C4-2B (cell line): ENCODE results near the gene COL13A1.

Experiments
- H3K27ac ChIP-seq: fragments of 450-650 bp; 2 replicates; pipeline ENCODE4 v1.5.1; 2017
- ZFX ChIP-seq: fragments of 450-650 bp; IDR thresholded peaks from 2 replicates; pipeline ENCODE4 v1.6.1; 2017
- TF ChIP-seq, protein P1 (sequence below): fragments of 450-650 bp; conservative IDR thresholded peaks from 2 replicates; pipeline ENCODE4 v1.5.1; 2017; ENCODE audit warnings: mild to moderate bottlenecking

The COL13A1 gene

DNA sequence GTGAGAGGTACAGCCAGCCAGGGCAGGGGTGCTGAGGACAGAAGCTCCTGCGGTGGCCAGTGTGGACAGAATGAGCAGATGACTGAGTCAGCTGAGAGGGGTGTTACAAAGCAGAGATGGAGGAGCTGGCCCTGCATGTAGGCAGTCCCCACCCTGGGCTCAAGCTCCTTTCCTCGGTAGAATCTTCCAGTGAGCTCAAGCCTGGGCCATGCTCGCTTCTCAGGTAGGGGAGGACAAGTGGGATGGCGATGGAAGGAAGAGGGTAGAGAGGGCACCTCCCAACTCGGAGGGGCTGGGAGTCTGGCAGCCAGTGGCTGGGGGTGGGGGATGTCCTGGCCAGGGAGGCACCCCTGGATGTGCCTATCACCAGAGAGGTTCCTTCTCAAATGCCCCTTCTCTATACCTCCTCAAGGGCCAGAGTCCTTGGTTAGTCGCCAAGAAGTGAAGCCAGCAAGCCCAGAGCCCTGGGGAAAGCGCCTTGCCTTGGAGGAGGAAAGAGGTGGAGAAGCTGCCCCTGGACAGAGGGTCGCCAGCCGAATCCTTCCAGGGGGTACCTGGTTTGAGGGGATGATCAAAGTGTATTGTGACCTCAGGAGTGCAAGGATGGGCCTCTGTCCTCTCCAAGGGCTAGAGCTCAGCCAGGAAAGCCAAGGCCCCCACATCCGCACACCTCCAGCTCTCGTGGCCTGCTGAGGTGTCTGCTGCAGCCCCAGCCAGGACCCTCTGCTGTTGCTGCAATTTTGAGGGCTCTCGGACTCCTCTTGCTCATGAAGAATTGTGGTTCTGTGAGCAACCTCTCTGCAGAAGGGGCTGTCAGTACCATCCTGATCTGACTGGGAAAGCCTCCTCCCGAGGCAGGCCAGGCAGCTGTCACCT lies 162.4 kb downstream of the COL13A1 start:
- no peak for TF ChIP-seq ZFX
- no peak overlapping the region for H3K27ac ChIP-seq

DNA sequence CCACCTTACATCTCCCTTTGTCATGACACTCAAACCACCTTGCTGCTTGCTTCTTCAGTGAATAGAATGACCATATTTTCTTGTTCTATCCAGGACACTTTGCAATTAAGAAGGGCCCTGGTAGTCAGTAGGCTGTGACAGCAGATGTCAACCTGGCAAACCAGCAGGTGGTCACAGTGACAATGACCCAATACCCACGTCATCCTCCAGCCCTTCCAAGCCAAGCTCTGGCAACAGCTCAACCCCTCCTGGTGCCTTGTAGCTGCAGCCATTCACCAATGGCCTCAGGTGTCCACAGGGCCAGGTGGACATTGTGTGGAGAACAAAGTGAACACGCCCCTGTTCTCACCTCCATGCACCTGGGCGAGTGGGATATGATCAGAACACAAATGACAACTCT lies 163.4 kb downstream of the COL13A1 start:
- H3K27ac ChIP-seq, result no peak overlapping the region
- TF ChIP-seq, protein P1, sequence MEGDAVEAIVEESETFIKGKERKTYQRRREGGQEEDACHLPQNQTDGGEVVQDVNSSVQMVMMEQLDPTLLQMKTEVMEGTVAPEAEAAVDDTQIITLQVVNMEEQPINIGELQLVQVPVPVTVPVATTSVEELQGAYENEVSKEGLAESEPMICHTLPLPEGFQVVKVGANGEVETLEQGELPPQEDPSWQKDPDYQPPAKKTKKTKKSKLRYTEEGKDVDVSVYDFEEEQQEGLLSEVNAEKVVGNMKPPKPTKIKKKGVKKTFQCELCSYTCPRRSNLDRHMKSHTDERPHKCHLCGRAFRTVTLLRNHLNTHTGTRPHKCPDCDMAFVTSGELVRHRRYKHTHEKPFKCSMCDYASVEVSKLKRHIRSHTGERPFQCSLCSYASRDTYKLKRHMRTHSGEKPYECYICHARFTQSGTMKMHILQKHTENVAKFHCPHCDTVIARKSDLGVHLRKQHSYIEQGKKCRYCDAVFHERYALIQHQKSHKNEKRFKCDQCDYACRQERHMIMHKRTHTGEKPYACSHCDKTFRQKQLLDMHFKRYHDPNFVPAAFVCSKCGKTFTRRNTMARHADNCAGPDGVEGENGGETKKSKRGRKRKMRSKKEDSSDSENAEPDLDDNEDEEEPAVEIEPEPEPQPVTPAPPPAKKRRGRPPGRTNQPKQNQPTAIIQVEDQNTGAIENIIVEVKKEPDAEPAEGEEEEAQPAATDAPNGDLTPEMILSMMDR, result no peak
- no peak for TF ChIP-seq ZFX

DNA sequence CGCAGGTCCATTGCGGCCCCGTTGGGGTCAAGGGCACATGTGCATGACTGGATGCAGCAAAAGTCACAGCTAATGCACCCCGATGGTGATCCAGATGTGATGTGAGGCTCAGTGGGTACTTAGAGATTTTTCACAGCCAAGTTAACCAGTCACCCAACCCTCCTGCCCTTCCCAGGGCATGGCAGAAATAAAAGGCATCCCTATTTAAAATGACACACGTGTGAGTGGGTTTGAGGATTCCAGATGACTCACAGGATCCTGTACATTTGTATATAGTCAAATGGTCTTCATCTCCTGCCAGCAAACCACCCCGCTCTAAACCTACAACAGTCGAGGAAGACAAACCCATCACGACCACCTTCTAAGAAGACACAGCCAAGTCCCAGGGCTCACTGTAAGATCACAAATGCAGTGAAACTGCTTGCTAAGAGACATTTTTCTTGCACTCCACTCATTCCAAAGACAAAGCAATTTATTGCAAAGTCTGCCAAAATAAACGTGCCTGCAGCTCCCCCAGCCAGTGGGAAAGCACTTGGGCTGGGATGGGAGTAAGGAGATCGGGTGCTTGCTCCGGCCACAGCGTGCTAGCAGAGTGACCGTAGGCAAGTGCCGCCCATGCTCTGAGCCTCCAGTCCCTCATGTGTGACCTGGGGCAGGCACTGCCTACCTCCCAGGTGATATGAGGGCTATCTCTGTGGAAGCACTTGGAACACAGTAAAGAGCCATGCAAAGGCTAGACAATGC lies 164.4 kb downstream of the COL13A1 start:
- H3K27ac ChIP-seq, result no peak overlapping the region
- TF ChIP-seq, protein P1, result no peak
- TF ChIP-seq ZFX, result no peak

DNA sequence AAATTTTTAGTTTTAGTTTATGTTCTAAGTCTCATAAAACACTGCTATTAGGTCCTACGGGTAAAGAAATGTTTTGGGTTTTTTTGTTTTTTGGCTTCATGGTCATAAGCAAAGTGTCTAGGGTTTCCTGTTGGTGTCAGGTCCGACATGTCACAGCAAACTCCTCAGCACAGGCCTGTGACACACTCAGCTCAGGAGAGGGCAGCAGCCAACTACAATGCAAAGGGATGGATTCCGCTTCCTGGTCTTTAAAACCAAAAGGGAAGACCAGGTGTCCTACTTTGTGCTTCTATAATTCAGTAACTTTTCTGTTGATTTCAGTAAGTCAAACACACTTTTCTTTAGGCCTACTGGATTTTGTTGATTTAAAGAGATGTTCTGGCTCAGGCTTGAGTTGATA lies 167.1 kb downstream of the COL13A1 start:
- no peak overlapping the region for H3K27ac ChIP-seq
- TF ChIP-seq, protein P1, result peak; percentile 35
- TF ChIP-seq ZFX, result no peak

DNA sequence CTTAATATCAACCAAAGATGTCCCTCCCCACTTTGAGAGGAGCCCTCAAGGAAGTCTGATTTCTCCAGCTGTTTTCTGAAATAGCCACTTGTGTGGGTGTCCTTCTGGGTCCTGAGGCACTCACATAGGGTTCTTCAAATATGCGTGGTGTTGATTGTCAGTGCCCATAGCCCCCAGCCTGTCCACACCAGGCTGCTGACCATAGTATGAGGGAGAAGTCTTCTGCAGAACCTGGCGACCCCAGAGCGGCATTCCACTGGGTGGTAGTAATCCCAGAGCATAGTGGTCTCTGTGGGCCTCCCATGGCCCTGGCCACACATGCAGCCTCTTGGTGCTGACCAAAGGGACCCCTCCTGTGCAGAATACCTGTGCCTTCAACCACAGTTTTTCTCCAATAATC lies 168.3 kb downstream of the COL13A1 start:
- H3K27ac ChIP-seq, result no peak overlapping the region
- TF ChIP-seq, protein P1, result no peak
- TF ChIP-seq ZFX, result no peak

DNA sequence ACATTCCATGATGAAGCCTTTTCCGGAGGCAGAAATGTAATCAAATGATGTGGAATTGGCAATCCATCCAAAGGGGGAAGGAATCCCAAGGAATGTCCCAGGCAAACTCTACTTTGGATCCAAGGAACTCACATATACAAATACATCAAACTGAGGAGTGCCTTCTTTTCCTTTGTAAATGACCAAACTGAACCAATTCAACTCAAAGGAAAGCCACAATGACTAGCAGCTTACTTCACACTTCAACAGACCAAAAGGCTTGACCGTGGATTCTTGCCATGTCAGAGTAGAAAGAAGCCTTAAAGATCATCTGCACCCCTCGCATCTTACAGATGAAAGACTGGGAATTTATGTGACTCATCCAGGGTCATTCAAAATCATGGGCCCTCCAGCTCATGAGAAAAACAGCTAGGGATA lies 171.3 kb downstream of the COL13A1 start:
- H3K27ac ChIP-seq, result no peak overlapping the region

DNA sequence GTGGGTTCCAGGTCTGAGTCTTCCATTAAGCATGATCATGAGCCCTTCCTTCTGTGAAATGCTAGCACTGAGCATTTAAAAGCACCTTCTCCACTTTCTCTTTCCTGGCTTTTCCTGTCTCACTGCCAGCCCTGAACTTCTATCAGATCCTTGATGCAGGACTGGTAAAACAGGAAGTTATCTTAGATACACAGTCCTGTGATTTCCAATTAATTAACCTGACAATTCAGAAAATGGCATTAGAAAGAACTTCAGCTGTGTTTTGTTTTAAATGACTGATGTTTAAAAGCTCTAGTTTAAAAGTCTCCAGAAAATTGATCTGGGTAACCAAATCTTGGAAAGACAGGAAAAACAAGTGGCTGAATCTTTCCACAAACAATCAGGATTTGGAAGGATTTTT lies 172.0 kb downstream of the COL13A1 start:
- TF ChIP-seq ZFX, result no peak
- TF ChIP-seq, protein P1, result no peak
- no peak overlapping the region for H3K27ac ChIP-seq

More for the DNA sequence above, 171.3 kb downstream of the COL13A1 start:
- no peak for TF ChIP-seq ZFX
- TF ChIP-seq, protein P1, result no peak
